H54 (cell line): ENCODE measurements around the gene ZBTB20.
"Not testable (repeated sequence)": the region's sequence is repeated elsewhere in the genome, so short reads cannot be mapped to it uniquely, and the experiment has no call there.

ENCODE experiments used
- DNase-seq: peaks from one replicate; pipeline ENCODE4 v3.0.0; 2011; ENCODE audit warnings: low spot score, mixed read lengths; ENCODE audit not compliant: insufficient read length
- FAIRE-seq: peaks from 3 replicates; lab custom pipeline; 2011; peaks lifted over from hg19 to GRCh38; lab: Jason Lieb, UNC
- POLR2A ChIP-seq: IDR thresholded peaks from 2 replicates; pipeline ENCODE4 v1.6.1; 2011; ENCODE audit warnings: low read depth, mild to moderate bottlenecking, low read length

Gene ZBTB20

GRCh38 chr3:114697401-114697800, 449.7 kb downstream of the ZBTB20 start:
- TF ChIP-seq POLR2A: no peak
- DNase-seq (no peak), FAIRE-seq (no peak)

GRCh38 chr3:114694251-114694650, 452.8 kb downstream of the ZBTB20 start:
- FAIRE-seq: no peak
- no peak for DNase-seq
- no peak for TF ChIP-seq POLR2A

GRCh38 chr3:114691871-114692270, 455.2 kb downstream of the ZBTB20 start:
- peak; percentile 33 for FAIRE-seq
- no peak for TF ChIP-seq POLR2A
- DNase-seq: no peak

GRCh38 chr3:114690911-114691310, 456.2 kb downstream of the ZBTB20 start:
- DNase-seq: no peak
- no peak for FAIRE-seq
- TF ChIP-seq POLR2A: no peak

DNA sequence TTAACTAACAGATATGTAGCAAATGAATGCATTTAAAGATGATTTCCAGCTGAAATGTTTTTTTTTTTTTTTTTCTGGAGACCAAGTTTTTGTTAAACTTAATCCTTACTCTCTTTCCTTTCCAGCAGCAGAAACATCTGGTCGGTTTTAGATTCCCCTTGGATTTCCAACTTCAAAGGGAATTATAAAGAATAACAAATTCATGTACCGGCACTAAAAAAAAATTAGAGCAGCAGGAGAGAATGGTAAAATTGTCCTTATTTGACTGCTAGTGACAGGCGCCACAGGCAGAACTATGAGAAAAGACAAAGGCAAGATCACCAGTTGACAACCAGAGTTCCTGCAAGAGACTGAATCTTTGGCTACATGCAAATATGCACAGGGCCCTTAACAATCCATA, 459.9 kb downstream of the ZBTB20 start:
- TF ChIP-seq POLR2A: no peak
- FAIRE-seq (no peak), DNase-seq (no peak)

DNA sequence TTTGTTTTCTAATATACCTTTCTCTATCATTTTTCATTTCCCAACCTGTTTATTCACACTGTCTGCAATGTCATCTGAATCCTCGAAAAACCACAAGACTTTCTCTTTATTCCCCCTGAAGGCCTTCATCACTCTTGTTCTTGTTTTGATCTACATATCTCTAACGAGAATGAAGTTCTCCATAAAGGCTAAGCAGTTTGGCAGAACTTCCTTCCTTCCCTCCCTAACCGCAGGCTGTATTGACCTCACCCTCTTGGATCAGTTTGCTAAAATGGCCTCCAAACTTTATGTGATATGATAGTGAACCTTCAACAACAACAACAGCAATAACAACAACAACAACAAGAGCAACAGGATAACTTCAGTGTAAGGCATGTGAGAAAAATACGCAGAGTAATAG, 460.5 kb downstream of the ZBTB20 start:
- DNase-seq: no peak

GRCh38 chr3:114685161-114685560, 461.9 kb downstream of the ZBTB20 start:
- TF ChIP-seq POLR2A: no peak
- DNase-seq: no peak
- FAIRE-seq: no peak

More for the DNA sequence above, 460.5 kb downstream of the ZBTB20 start:
- FAIRE-seq: peak; percentile 15
- no peak for TF ChIP-seq POLR2A

DNA sequence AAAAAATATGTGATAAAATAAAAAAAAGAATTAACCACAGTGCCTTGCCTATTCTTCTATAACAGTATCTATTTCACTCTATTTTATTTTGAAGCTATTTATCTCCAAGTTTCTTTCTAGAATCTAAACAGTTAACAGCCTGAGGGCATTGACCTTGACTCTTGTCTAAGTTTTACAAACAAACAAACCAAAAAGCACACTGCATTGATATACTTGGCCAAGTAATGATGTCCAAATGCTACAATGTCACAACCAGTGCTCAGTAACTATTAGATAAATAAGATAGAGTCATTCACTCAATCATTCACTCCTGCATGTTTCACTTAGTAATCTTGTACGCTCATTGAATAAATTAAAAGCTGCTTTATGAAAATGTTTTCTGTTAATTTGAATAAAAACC, 466.8 kb downstream of the ZBTB20 start:
- no peak for TF ChIP-seq POLR2A
- DNase-seq: no peak
- no peak for FAIRE-seq

DNA sequence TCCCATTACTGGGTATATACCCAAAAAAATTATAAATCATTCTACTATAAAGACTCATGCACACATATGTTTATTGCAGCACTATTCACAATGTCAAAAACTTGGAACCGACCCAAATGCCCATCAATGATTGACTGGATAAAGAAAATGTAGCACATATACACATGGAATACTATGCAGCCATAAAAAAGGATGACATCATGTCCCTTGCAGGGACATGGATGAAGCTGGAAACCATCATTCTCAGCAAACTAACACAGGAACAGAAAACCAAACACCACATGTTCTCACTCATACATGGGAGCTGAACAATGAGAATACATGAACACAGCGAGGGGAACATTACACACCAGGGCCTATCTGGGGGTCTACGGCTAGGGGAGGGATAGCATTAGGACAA, 467.3 kb downstream of the ZBTB20 start:
- not testable (repeated sequence) for FAIRE-seq

DNA sequence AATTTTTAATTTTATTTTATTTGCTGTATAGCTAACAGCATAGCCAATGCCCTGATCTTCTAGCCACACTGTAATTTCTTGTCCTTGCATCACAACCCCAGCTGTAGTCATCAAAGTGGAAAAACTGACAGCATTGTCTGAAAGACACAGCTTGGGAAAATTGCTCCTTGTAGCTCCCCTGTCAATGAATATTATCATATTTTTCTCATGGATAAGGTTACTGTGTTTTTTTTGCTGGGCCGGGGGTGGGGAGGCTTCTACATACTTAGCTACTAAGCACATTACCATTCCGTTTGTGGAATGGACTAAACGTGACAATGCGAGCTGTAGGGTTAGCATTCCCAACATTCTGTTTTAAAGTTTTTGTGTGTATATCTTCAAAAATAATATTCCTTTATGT, 472.0 kb downstream of the ZBTB20 start:
- FAIRE-seq: no peak
- no peak for DNase-seq
- no peak for TF ChIP-seq POLR2A

More for the DNA sequence above, 467.3 kb downstream of the ZBTB20 start:
- DNase-seq: not testable (repeated sequence)

DNA sequence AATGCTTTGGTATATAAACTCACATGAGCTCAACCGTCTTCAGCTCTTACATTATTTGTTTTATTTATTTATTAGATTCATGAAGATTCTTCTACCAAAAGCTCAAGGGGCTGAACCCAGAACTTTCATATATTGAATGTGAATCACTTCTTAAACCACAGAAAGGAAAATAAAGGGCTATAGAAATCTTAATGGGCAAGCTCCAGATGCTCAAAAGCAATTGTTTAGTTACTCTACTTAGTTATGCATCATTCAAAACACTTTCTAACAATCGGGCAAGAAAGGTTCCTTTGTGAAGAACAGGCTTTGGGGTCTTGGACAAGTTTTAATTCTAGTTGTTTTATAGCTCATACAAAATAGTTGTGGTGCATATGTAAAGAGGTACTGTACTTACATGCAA, 473.1 kb downstream of the ZBTB20 start:
- no peak for TF ChIP-seq POLR2A
- DNase-seq (no peak), FAIRE-seq (peak; percentile 58)

- DNase-seq (no peak), FAIRE-seq (peak; percentile 68)
- no peak for TF ChIP-seq POLR2A
Observed at GRCh38 chr3:114673481-114673880, 473.6 kb downstream of the ZBTB20 start.

GRCh38 chr3:114672692-114673447, 474.2 kb downstream of the ZBTB20 start:
- no peak for TF ChIP-seq POLR2A
- FAIRE-seq (no peak), DNase-seq (no peak)

GRCh38 chr3:114671741-114672510, 475.2 kb downstream of the ZBTB20 start:
- DNase-seq (no peak), FAIRE-seq (no peak)
- TF ChIP-seq POLR2A: no peak
